Loucy (cell line): ENCODE results near the gene KDM6B.

ENCODE experiments used
- EZH2phosphoT487 ChIP-seq: fragments of 200-600 bp; IDR thresholded peaks from 2 replicates; pipeline ENCODE4 v1.6.1; 2018; ENCODE audit warnings: antibody characterized with exemption, mild to moderate bottlenecking, moderate library complexity, borderline replicate concordance
- TF ChIP-seq, protein P1 (sequence below): fragments of 200-600 bp; sonication (generic); conservative IDR thresholded peaks from 2 replicates; pipeline ENCODE4 v1.5.1; 2014; ENCODE audit warnings: mild to moderate bottlenecking, antibody characterized with exemption, low read length

DNA sequence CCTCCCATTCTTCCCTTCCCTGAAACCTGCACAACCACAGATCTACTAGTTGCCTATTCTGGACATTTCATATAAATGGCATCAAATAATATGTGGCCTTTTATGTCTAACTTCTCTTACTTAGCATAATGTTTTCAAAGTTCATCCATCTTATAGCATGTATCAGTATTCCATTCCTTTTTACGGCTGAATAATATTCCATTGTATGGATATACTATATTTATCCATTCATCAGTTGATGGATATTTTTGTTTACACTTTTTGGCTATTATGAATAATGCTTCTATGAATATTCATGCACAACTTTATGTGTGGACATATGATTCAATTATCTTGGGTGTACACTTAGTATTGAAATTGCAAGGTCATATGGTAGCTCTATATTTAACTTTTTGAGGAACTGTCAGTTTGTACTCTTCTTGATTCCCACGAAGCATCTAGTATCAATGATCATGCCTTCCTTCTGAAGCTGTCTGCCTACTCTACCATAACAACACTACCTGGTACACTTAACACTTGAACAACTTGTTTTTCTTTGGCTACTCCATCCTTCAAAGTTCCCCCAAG lies 41.9 kb downstream of the KDM6B start:
- TF ChIP-seq, protein P1, sequence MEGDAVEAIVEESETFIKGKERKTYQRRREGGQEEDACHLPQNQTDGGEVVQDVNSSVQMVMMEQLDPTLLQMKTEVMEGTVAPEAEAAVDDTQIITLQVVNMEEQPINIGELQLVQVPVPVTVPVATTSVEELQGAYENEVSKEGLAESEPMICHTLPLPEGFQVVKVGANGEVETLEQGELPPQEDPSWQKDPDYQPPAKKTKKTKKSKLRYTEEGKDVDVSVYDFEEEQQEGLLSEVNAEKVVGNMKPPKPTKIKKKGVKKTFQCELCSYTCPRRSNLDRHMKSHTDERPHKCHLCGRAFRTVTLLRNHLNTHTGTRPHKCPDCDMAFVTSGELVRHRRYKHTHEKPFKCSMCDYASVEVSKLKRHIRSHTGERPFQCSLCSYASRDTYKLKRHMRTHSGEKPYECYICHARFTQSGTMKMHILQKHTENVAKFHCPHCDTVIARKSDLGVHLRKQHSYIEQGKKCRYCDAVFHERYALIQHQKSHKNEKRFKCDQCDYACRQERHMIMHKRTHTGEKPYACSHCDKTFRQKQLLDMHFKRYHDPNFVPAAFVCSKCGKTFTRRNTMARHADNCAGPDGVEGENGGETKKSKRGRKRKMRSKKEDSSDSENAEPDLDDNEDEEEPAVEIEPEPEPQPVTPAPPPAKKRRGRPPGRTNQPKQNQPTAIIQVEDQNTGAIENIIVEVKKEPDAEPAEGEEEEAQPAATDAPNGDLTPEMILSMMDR: no peak
- no peak for TF ChIP-seq EZH2phosphoT487
